NCI-H526 (cell line): ENCODE results near the gene BAIAP2L2.
A peak's percentile ranks its signal among the peaks of the same experiment; 100 is the strongest.
"Not testable (repeated sequence)": the region's sequence is repeated elsewhere in the genome, so short reads cannot be mapped to it uniquely, and the experiment has no call there.

ENCODE experiments used
- DNase-seq, 2 experiments: peaks; one replicate each; lab custom pipeline; 2025; lab: John Stamatoyannopoulos, UW

BAIAP2L2 gene

DNA sequence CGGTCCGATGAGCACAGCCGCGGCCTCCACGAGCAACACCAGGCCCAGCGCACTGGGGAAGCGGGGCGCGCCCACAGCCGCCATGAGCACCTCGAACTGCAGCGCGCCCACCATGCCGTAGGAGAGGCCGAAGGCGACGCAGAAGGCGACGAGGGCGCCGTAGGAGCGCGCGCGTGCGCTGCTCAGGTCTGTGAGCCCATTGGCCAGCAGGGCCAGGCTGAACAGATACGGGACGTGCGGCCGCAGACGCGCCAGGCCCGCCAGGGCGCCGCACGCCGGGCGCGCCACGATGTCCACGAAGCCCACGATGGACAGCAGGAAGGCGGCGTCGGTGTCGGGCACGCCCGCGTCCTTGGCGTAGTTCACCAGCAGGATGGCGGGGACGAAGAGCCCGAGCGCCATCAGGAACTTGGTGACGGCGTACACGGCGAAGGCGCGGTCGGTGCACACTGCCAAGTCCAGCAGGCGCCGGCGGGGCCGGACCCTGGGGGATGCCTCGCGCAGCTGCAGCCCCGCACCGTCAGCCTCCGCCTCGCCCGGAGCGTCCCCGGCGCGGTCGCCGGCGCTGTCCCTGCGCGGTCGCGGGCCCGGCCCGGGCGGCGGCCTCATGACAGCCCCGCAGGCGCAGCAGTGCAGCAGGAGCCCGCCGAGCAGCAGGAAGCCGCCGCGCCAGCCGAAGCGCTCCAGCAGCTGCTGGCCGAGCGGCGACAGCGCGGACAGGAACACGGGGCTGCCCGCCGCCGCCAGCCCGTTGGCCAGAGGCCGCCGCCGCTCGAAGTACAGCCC, 29.4 kb downstream of the BAIAP2L2 start:
- DNase-seq: peak in 1 of 2 experiments; percentile 44

DNA sequence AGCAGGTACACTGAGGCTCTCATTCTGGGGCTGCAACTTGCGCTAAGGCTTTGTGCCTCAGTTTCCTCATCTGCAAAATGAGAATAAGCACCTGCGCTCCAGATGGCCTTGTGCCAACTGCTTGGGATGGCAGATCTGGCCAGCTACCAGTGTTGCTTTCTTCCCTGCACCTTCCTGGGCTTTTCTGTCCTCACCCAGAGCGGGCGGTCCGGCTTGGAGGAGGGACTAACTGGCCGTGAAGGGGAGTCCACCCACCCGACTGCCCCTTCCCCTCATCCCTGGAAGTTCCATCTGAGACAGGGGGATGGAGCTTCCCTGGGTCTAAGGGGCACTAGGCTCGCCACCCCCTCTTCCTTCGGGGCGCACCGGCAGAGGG, 30.0 kb downstream of the BAIAP2L2 start:
- DNase-seq: no peak

DNA sequence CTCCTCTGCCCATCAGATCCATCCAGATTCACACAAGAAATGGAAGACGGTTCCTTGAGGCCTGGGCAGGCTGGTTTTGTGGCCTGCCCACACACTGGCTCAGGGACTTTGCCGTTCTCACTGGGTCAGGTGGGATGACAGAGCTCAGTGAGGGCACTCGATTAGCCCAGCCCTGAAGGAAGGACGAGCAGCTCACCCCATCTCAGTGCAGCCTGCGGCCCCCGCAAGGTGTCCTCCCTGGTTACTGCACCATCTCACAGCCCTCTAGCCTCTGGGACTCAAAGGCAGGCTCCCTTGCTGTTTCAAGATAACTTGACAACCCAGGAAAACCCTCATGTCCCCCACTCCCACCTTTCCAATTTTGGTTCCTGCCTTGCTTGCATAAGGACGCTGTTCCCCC, 30.7 kb downstream of the BAIAP2L2 start:
- DNase-seq: no peak

DNA sequence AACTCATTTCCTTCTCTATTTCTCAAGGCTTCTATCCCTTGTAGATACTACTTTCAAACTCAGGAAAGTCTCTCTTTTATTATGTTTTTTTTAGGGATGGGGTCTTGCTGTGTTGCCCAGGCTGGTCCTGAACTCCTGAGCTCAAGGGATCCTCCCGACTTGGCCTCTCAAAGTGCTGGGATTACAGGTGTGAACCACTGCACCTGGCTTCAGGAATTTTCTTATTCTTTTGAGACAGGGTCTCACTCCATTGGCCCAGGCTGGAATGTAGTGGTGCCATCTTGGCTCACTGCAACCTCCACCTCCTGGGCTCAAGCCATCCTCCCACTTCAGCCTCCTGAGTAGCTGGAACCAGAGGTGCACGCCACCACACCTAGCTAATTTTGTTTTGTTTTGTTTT, 31.3 kb downstream of the BAIAP2L2 start:
- not testable (repeated sequence) for DNase-seq

DNA sequence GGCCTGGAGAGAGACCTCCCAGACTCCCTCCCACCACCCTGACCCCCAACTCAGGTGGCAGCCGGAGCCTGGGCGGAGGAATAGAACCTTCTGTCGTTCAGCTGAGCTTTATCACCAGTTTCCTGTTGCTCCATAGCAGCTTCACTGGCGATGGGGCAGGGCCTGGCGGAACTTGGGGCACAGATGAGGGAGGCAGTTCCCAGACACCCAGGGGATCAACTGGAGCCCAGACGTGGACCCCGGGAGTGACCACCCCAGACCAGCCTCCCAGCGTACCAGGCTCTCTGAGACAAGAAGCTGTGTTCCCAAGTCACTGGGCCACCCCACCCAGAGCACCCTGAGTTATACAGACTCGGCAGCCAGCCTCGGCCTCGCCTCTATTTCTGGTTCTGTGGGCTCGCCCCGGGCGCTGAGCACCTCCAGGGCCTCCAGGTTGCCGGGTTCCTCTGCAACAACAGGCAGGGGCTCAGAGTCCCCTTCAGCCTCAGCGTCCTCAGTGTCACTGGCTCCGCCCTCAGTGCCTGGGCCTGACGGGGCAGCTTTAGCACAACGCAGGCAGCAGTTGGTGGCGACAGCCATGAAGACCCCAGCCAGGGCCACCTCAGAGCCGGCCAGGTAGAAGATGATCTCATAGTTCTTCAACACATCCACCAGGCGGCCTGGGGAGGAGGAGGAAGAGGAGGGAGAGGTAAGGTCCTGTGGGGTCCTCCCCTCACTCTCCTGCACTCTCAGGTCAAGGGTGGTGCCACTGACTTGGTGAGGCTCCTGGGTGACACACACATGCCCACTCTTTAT, 32.2 kb downstream of the BAIAP2L2 start:
- no peak for DNase-seq

DNA sequence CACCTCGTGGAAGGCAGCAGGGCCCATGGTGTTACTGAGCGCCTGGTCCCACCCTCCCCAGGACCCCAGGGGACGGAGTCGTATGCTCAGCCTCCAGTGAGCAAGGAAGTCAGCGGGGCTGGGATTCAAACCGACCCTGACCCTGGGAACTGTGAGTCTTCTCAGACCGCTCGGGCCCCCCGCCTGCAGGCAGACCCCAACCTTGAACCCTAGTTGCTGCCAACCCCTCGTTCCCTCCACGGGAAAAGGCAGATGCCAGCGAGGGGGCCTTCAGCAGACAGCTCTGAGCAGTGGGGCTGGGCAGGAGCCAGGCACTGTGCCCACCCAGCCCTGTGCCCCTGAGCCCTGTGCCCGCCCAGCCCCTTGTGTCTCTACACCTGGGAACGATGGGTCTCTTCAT, 32.9 kb downstream of the BAIAP2L2 start:
- DNase-seq: no peak

DNA sequence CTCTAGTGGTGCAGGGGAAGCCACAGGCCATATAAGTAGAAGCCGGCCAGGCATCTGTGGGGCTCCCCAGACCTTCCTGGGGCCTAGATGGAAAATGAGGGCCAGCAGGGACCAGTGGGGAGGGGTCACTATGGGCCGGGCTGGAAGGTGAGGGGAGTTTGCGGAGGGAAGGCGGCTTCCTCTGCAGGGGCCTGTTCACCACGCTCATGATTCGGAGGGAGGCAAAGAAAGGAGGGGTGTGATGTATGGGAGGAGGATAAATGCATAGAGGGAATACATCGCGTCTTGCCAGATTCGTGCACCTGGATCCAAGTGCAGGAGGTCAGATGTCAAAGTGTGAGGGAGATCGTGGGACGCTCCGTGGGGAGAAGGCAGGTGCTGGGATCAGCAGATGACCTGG, 33.4 kb downstream of the BAIAP2L2 start:
- DNase-seq: no peak

DNA sequence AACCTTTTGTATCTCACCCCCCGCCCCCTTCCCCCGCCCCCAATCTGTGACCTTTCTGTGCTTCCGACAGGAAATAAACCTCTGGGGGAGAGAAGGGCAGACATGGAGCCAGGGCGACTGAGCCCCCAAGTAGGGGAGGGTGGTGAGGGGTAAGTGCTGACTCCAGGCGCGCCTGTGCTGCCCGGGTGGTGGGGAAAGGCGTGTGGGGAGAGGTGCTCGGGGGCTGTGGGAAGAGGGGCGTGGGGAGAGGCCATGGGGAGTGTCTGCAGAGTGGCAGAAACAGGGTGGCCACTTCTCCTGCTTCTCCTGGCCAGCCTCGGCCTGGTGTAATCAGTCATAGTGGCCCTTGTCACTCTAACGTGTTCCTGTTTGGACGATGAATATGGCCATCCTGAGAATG, 34.5 kb downstream of the BAIAP2L2 start:
- DNase-seq: no peak

DNA sequence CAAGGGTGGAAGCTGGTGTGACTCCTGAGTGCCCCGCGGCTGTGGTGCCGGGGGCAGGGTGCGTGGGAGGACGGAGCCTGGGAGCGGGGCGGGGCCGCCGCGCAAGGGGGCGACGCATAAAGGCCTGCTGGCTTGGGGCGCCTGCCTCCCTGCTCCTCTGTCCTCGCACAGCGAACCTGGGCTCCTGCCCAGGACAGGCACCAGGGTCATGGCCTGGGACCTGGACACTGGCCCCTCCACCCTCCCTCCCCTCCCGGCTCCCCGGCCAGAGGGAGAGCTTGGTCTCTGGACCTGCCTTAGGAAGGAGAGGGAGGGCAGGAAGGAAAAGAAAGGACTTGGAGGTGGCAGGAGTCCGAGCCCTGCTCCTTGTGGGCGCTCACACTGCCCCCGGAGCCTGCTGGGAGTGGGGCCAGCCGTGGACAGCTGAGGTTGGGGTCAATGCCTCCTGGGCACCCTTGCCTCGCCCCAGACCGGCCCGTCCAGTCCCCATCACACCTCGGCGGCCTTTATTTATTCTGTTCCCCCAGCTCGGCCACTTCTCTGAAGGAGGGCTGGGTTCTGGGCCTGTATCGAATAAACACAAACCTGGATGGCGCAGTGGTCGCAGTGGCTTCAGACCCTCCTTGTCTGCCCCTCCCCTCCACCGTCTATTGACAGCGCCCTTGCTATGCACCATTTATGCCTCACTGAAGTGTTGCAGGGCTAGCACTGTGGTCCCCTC, 35.2 kb downstream of the BAIAP2L2 start:
- DNase-seq: no peak

DNA sequence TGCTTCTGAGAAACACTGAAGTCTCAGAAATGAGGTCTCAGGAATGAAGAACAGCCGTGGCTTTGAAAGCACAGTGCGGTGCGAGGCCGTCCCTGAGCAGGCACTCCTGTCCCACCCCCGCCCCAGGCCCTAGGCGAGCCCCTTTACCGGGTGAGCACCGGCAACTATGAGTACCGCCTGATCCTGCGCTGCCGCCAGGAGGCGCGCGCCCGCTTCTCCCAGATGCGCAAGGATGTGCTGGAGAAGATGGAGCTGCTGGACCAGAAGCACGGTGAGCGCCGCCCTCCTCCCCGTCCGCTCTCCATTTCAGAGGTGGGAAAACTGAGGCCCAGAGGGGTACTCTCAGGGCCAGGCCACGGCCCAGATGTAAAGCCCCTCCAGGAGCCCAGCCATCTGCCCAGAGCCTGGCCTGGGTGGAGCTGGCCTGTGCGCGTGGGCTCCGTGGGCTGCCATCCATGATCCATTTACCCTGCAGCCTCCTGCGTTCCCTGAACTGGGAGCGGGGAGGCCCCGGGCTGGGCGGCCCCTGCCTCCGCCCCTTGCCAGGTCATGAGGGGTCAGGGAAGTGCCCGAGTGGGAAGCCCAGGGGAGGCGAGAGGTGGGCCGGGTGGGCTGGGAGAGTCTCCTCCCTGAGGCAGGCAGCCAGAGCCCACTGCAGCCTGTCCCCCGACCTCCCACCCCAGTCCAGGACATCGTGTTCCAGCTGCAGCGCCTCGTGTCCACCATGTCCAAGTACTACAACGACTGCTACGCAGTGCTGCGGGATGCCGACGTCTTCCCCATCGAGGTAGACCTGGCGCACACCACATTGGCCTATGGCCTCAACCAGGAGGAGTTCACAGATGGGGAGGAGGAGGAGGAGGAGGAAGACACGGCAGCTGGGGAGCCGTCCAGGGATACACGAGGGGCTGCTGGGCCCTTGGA, 36.0 kb downstream of the BAIAP2L2 start:
- DNase-seq: no peak

DNA sequence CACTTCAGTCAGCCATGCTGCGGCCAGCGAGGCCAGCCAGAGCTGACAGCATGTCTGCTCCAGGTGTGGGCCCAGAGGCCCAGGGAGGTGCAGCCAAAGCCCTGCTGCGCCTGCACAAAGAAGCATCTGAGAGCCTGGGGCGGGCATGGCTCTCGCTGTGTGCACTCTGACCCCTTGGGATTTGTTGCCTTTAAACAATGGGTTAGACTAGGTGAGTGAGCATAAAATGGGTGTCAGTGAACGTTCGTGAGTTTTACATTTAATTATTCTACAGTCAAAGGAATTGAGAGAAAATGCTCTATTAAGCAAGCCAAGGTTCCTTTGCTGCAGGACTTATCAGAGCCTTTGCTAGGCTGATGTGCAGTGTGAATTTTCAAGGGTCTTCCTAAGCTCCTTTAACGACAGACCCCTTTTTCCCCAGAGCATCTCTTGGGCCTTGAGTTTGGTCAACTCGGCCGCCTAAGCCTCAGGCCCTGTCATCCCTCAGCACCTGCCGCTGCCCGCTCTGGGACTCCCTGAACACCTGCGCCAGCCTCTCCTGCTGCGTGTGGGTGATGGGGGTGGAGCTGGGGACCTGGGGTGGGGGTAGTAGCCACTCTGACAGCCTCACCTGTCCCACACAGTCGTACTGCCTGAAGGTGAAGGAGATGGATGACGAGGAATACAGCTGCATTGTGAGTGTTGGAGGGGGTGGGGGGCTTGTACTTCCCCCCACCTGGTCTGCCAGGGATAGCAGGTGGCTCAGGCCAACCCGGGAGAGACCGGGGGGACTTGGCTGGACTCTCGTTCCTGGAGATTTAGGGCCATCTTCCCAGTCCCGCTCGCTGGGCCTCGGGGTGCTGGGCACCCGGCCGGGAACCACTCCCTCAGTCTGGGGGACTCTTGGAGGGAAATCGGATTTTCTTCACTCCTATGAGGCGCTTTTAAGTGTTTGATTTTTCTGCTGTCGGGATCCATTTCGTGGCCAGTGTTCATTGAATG, 37.0 kb downstream of the BAIAP2L2 start:
- DNase-seq: no peak

DNA sequence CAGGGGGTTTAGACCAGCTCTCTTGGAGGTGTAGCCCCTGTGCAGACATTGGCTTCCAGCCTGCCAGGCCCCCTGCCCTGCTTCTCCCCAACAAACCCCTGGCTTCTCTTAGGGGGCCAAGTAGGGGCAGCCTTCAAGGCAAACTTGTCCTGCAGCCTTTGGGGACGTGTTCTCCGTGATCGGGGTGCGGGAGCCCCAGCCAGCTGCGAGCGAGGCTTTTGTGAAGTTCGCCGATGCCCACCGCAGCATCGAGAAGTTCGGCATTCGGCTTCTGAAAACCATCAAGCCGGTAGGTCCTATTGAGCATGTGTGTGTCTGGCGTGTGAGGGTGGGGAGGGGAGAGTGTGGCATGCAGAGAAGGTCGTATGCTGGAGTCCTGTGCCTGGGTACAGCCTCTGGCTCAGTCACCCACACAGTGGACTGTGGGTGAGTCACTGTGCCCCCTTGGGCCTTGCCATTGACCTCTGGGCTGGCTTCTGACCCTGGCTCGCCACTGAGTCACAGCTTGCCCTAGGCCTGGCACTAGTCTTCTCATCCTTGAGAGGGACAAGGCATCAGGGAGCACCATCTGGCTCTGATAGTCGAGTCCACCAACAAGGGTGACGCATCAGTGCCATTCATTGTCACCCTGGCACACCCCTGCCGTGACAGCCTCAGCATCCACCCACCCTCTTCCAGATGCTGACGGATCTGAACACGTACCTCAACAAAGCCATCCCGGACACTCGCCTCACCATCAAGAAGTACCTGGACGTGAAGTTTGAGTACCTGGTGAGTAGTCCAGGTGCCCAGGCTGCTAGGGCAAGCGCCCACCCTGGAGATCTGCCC, 37.9 kb downstream of the BAIAP2L2 start:
- DNase-seq: no peak

DNA sequence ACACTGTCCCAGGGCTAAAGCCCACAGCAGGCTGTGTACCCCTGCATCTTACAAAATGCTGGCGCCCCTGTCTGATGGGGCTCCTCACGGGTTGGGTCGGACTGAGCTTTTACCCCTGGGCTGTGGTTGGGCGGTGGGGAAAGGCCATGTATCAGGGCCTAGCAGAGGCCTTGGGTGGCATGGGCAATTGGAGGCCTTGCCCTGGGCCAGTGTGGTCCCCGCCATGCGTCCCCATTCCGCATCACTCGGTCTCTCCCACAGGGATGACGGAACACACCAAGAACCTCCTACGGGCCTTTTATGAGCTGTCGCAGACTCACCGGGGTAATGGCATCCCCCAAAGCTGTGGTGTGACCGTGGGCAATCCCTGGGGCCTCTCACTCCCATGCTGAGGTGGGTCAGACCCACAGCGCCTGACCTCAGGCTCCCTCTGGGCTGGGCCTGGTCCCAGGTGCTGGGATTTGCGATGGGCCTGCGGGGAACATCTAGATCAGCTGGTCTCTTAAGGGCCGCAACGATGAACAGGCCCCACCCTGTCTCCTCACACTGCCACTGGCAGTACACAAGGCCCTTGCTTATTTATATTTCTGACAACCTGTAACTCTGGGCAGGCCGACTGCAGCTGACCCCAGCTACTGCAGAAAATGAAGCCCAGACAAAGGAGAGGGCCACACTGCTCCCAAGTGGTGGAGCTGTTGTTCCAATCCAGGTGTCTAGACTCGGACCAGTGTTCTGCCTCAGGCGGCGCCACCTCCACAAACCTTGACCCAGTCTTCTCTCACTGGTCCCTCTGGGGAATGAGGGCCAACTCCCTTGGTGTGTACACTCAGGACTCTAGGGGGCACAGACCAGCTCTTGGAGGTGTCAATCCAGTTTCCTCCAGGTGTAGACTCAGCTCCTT, 38.8 kb downstream of the BAIAP2L2 start:
- no peak for DNase-seq

DNA sequence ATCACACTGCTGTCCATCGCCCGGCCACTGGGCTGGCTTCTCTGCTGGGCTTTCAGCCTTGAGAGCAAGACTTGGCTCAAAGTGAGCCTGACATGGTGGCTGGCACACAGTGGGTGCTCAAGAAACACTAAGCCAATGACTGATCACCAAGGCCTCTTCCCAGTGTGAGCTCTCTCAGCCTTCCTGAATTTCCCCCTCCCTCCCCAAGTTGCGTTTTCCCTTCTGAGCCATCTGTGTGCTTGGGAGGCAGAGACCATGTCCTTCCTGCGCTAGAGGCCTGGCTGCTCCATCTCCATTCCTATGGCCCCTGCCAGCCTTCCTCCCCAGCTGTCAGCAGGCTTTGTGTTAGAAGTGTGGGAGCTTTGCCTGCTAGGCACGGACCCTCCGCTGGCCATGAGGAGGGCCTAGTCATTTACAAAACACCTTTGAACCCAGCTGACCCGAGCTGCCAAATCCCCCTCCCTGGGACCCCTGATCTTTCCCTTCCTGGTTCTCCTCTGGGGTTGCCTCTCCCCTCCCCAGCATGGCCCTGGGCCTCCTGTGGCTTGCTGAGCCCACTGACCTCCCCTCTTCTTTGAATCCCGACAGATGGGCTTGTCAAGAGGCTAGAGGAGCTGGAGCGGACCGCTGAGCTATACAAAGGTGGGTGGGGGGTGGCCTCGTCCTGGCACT, 40.1 kb downstream of the BAIAP2L2 start:
- DNase-seq: no peak

DNA sequence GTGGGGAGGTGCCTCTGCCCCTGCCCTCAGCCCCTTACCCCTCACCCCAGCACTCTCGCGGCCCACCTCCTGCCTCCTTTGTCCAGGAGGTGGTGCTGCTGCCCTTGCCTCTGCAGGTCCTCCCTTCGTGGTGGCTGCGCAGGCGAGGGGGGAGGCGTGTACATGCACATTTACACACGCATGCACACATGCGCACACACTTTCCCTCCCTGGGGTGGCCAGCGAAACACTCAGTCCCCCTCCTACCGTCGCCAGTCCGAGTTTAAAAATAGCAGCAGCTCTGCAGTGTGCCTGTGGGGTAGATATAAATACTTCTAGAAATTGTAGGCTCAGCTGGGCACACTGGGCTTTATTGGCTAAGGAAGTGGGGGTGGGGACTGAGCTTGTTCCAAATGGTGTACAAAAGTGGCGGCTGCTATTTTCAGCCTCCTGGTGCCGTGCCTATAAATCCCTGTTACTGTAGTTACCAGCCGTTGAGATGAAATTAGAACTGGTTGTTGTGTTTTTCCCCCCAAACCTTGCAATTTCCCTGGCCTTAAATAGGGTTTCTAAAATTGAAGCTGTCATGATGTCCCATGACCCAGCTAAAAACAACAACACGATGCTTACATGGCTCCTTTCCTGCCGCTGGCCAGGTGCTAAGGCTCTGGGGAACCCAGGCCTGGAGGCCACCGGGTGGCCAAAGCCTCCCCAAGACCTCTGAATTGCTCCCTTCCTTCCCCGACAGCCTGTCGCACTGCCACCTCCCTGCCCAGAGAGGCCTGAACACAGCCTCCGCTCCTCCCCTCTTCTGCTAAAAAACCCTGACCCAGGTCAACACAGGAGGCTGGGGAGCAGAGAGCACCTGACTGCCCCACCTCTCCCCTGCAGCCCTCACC, 40.9 kb downstream of the BAIAP2L2 start:
- DNase-seq: peak in 1 of 2 experiments; percentile 56

DNA sequence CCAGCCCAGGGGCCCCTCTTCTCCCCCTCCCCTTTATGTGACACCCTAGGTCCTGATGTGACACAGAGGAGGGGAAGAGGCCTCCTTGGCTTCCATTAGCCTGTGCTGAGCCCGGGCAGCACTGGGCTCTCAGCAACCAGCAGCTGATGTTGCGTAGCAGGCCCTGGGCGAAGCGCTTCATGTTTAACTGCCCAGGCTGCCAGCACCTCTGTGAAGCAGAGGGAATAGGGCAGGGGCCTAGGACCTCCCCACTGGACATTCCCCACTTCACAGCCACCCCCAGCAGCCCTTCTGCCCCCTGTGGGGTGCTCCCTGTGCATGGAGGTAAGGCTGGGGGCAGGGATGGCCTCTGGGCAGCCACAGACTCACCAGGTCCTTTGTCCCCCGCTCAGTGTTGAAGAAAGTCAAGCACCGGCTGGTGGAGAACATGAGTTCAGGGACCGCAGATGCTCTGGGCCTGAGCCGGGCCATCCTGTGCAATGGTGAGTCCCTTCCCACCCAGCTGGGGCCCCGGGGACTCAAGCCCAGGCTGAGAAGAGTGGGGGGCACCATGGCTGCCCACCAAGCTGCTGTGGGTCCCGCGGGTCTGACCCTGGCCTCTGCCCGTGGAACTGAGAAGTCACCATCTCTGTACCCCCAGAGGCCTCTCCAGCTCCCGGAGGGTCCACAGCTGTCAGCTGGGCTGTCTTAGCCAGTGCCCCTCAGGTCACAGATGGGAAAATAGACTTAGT, 41.7 kb downstream of the BAIAP2L2 start:
- no peak for DNase-seq
